Activated CD4-positive, alpha-beta T cell treated with anti-CD3 and anti-CD28 coated beads, Interleukin-2, amount 50 U/mL, for 1 hour (primary cell): ENCODE results near the gene GPX7.

Source experiments
- DNase-seq: peaks from one replicate; pipeline ENCODE4 v3.0.0-alpha.2; 2020

GPX7 gene

DNA sequence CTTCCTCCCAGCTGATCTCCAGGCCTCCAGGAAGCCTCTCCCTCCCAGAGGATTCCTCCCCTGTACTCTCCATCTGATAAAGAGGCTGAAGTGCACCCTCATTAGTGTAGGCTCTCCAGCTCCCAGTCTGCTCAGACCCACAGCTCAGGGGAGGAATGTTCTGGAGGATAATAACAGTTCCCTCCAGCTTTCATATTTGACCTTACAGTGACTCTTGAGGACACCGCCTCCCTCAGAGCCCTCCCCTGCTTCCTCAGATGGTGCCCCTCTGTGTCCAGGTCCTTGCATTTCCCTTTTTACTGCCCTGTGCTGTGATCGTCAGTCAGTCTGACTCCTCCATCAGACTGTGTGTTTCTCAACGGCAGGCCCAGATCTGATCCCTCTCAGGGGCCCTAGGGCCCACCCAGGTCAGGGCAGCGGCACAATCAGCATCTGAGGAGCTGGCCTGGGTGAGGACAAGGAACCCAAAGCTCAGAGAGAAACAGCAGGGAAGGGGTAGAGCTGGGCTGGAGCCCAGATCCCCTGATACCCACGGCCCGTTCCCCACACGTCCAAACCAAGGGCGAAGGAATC, 29.7 kb downstream of the GPX7 start:
- no peak for DNase-seq

DNA sequence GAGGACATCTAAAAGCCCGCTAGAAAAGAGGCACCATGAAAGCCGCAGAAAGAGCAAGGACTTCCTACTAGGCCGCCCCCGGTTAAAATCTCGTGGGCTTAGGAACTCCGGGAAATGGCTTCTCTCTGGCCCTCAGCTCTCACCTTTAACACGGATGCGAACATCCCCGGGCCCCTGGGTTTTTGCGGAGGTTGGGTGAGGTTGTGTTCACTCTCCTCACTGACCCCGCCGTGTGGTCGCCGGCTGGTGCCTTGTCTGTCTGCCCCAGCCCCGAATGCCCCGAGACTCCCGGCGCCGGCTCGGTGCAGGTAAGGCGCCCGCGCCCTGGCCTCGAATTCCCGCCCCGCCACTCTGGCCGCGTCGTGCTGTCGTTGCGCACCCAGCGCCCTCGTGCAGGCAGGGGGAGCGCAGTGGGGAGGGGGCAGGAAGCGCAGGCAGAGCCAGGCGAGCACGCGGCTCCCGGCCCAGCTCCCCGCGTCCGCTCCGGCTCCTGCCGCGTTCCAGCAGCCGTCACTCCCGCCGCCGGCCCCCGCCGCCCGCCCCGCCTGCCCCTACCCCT, 30.6 kb downstream of the GPX7 start, which contains the start of gene SHISAL2A:
Gene SHISAL2A (plus strand): TSS at position 437 of the 559 bp plus-strand sequence. CDS start 326 bp downstream, outside the sequence.
- DNase-seq: peak; percentile 64

DNA sequence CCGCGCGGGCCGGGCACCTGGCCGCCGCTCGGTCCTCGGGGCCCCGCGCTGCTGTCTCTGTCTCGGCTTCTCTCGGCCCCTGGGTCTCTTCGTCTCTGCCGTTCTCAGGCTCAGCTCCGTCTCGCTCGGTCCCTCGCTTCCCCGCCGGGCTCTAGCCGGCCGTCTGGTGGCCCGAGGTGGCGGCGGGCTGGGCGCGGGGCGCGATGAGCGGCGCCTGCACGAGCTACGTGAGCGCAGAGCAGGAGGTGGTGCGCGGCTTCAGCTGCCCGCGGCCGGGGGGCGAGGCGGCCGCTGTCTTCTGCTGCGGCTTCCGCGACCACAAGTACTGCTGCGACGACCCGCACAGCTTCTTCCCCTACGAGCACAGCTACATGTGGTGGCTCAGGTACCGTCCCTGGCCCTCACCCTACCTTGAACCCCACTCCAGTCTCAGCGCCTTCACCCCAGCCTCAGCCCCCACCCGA, 31.2 kb downstream of the GPX7 start:
- peak; percentile 36 for DNase-seq

DNA sequence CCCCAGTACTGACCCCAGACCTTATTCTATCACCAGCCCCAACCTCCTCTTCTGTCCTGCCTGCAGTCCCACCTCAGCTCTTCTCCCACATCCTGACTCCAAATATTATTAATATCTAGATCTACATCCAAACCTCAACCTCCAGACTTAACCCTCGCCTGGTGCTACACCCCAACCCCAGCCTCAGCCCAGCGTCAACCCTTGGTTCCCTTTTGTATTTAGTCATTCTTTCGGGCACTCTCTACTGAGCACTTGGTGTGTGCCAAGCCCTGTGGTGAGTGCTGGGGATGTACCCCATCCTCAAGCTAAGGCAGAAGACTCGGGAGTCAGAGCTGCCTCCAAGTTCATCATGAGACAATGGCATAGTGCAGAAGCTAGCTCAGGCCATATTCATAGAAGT, 31.9 kb downstream of the GPX7 start:
- DNase-seq: no peak

DNA sequence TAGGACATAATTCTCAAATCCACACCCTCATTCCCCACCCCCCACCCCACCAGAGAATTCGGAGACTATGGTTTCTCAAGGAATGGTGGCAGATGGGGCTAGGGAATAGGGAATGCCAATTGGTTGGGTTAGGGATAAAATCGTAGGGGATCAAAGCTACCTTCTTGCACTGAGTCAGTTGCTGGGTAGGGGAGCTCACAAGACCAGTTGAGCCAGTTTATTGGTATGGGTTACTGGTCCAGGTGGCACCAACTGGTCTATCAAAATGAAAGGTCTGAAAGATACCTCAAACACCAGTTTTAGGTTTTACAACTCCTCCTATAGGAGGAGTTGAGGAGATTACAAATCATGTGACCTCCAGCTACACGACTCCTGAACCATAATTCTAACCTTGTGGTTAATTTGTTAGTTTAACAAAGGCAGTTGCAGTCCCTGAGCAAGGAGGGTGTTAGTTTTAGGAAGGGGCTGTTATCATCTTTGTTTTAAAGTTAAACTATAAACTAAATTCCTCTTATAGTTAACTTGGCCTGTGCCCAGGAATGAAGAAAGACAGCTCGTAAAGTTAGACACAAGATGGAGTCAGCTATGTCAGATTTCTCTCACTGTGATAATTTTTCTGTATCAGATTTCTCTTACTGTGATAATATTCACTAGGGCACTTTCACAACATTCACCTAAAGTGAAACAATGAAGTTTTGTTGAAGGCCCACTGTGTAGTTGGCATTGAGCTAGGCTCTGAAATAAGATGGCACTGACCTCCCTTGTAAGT, 33.3 kb downstream of the GPX7 start:
- no peak for DNase-seq

DNA sequence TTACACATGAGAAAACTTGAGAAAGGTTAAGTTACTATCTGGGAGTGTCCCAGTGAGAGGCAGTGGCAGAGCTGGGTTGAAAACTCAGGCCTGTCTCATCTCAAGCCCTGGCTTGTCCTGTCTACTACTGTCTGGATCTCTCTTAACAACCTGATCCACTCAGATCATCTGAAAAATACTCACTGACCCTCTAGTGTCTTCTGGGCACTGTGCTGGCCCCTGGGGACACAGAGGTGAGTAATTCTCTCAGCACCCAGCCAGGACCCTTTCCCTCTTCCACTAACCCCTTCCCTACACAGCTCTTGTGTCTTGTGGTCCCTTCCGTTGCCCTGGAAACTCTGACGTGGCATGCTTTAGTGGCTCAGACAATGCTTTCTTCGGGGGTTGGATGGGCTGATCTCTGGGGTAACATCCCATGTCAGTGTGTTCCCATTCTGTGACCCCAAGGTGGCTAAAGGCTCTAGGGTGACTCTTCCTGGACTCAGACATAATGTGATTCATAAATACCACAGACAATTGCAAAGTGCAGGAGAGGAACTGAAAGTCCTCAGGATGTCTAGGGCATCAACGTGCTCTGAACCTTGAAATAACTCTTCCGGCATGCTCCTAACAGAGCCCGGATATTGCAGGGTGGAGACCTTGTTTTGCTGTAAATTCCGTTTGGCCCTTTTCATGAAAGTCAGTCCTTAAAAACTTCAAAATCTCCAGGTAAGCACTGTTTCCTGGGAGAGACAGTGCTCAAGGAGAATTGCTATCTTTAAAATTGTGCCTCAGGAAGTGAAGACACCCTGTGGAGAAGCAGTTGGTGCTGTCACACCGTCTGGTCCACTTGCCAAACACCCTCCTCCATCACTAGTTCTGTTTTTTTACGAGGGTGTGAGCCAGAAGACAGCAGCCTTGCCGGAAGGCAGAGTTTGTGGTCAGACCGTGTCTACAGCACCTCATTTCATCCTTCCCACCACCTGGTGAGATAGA, 34.8 kb downstream of the GPX7 start:
- DNase-seq: peak; percentile 77

DNA sequence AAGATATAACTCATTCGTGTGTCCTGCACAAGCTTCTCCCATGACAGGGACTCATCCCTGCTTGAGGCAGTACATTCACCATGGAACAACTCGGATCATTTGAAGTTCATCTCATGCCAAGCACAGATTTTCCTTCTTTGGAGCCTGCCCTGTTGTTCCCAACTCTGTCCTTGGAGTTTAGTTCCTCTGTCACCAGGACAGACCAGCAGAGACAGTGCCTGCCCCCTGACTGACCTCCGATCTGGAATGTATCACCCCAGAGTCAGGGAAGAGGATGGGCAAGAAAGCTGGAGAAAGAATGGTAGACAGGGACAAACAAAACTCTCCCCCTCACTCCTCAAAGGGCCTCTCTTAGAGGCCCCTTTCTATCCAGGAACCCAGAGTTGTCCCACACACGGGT, 35.8 kb downstream of the GPX7 start:
- no peak for DNase-seq

DNA sequence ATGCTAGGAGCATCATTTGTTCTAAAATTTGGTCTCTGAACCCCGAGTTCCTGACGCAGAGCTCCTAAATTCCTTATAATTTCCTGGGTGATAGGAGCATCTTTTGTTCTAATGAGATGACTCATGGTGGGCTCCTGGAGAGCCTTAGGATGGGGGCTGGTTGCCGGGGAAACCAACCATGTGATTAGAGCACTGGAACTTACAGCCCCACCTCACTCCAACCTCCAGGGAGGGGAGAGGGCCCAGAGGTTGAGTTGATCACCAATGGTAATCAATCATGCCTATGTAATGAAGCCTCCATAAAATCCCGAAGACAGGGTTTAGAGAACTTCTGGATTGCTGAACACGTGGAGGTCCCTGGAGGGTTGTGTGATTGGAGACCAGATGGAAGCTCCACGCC, 38.5 kb downstream of the GPX7 start:
- no peak for DNase-seq

DNA sequence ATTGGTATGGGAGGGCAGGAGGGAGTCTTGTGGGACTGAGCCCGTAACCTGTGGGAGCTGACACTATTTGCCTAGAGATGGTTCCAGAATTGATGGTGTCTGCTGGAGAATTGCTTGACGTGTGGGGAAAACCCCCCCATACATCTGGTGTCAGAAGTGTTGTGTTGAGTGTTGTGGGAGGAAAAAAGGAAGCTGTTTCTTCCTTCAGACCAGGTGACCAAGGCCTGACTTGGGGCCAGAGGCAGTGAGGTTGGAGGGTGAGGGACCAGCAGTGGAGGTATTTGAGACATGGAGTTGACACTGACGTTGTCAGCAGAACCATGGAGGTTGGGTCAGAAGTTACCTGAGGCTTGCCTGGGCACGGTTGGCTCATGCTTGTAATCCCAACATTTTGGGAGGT, 39.1 kb downstream of the GPX7 start:
- no peak for DNase-seq

DNA sequence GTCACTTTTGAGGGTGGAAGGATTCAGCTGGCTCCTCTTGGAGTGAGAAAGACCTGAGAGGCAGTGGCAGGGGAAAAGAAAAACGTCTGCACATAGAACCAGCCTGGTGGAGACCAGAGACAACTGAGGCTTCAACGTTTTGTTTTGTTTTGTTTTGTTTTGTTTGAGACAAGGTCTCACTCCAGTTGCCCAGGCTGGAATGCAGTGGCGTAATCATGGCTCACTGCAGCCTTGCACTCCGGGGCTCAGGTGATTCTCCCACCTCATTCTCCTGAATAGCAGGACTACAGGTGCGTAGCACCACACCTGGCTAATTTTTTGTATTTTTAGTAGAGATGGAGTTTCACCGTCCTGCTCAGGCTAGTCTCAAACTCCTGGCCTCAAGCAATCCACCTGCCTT, 43.1 kb downstream of the GPX7 start:
- DNase-seq: no peak

DNA sequence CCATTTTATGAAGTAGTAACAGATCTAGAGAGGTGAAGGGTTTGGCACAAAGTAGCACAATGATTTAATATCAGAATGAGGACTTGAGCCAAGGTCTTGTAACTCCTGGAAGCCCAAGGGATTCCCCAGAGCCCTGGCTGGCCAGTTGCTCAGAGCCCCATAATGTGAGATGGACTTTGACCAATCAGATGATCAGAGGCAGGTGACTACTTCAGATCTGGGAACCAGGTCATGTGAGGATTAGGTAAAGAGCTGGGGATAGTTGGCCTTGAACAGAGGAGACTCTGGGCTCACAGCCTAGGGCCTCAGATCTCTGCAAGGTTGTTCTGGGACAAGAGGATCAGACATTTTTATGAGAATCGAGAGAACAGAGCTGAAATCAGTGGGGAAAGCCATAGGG, 49.7 kb downstream of the GPX7 start:
- no peak for DNase-seq

DNA sequence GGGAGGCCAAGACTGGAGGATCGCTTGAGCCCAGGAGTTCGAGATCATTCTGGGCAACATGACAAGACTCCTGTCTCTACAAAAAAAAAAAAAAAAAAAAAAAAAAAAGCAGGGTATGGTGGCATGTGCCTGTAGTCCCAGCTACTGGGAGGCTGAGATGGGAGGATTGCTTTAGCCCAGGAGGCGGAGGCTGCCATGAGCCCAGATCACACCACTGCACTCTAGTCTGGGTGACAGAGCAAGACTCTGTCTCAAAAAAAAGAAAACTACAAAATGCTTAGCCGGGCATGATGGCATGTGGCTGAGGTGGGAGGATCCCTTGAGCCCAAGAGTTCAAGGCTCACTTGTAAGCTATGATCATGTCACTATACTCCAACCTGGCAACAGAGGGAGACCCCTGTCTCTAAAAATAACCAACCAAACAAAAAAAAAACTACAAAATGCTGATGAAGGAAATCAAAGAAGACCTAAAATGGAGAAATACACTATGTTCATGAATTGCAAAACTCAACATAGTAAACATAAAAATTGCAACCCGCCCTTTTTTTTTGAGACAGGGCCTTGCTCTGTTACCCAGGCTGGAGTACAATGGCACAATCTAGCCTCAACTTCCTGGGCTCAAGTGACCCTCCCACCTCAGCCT, 51.2 kb downstream of the GPX7 start:
- no peak for DNase-seq

DNA sequence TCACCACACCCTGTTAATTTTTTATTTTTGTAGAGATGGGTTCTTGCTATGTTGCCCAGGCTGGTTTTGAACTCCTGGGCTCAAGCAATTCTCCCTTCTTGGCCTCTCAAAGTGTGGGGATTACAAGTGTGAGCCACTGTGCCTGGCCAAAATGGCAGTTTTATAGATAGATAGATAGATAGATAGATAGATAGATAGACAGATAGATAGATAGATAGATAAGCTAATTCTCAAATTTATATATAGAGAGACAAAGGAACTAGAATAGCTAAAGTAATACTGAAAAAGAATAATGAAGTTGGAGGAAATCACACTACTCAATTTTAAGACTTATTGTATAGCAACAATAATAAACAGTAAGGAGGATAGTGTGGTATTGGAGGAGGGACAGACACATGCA, 51.9 kb downstream of the GPX7 start:
- DNase-seq: no peak

DNA sequence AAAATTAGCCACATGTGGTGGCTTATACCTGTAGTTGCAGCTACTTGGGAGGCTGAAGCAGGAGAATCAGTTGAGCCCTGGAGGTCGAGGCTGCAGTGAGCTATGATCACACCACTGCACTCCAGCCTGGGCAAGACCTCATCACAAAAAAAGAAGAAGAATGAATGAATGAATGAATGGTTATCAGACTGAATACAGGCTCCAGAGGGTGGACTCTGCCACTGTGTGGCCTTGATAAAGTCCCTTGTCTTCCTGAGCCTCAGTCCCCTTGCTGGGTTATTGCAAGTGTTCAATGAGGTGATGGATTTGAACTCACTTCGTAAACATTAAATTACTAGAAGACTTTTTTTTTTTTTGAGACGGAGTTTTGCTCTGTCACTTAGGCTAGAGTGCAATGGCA, 55.5 kb downstream of the GPX7 start:
- no peak for DNase-seq
